GM23248 (cell line): ENCODE data around the gene TMA7. TPM values are rescaled to one million over a fixed set of nuclear protein-coding genes. Genes with fewer than 3 reads are reported as not detected.
A peak's percentile ranks its signal among the peaks of the same experiment; 100 is the strongest.

ENCODE experiments used
- DNase-seq: peaks from one replicate; pipeline ENCODE4 v3.0.0-alpha.2; 2015
- H2AFZ ChIP-seq: fragments of 200-600 bp; sonication (generic); 2 replicates; pipeline ENCODE4 v1.6.1; 2016; ENCODE audit warnings: antibody characterized with exemption
- H3F3A ChIP-seq: fragments of 200-600 bp; sonication (generic); 2 replicates; pipeline ENCODE4 v1.6.1; 2016; ENCODE audit warnings: mild to moderate bottlenecking, antibody characterized with exemption, mixed run types; ENCODE audit not compliant: insufficient read depth
- H3K27ac ChIP-seq: fragments of 200-600 bp; sonication (generic); 2 replicates; pipeline ENCODE4 v1.5.1; 2016; ENCODE audit warnings: mild to moderate bottlenecking
- H3K27me3 ChIP-seq: fragments of 200-600 bp; sonication (generic); replicated peaks from 2 replicates; pipeline ENCODE4 v1.6.1; 2016; ENCODE audit warnings: mild to moderate bottlenecking; ENCODE audit not compliant: insufficient read depth
- H3K36me3 ChIP-seq: fragments of 200-600 bp; sonication (generic); 2 replicates; pipeline ENCODE4 v1.6.1; 2016; ENCODE audit warnings: low read depth, mild to moderate bottlenecking
- H3K4me1 ChIP-seq: fragments of 200-600 bp; sonication (generic); 2 replicates; pipeline ENCODE4 v1.6.1; 2016; ENCODE audit warnings: mild to moderate bottlenecking; ENCODE audit not compliant: insufficient read depth
- H3K4me2 ChIP-seq: fragments of 200-600 bp; sonication (generic); one replicate; pipeline ENCODE4 v1.6.1; 2016; ENCODE audit warnings: mild to moderate bottlenecking; ENCODE audit not compliant: unreplicated experiment
- H3K4me3 ChIP-seq: fragments of 200-600 bp; sonication (generic); 2 replicates; pipeline ENCODE4 v1.5.1; 2016; ENCODE audit warnings: mild to moderate bottlenecking
- H3K79me2 ChIP-seq: fragments of 200-600 bp; sonication (generic); 2 replicates; pipeline ENCODE4 v1.6.1; 2016; ENCODE audit warnings: mild to moderate bottlenecking; ENCODE audit not compliant: insufficient read depth
- H3K9ac ChIP-seq: fragments of 200-600 bp; sonication (generic); 2 replicates; pipeline ENCODE4 v1.6.1; 2016; ENCODE audit warnings: mild to moderate bottlenecking
- H3K9me2 ChIP-seq: fragments of 200-600 bp; sonication (generic); 2 replicates; pipeline ENCODE4 v1.6.1; 2016; ENCODE audit warnings: mixed run types, mild to moderate bottlenecking, moderate library complexity; ENCODE audit not compliant: insufficient read depth
- H3K9me3 ChIP-seq: fragments of 200-600 bp; sonication (generic); one replicate; pipeline ENCODE4 v1.6.1; 2017; ENCODE audit warnings: low read depth
- H4K20me1 ChIP-seq: fragments of 200-600 bp; sonication (generic); 2 replicates; pipeline ENCODE4 v1.6.0; 2016; ENCODE audit not compliant: insufficient read depth
- EZH2 ChIP-seq: fragments of 200-600 bp; sonication (generic); IDR thresholded peaks from 2 replicates; pipeline ENCODE4 v1.6.1; 2018; ENCODE audit warnings: antibody characterized with exemption, mild to moderate bottlenecking; ENCODE audit not compliant: insufficient read depth, poor library complexity, severe bottlenecking
- EZH2phosphoT487 ChIP-seq: fragments of 200-600 bp; sonication (generic); IDR thresholded peaks from 2 replicates; pipeline ENCODE4 v1.6.1; 2018; ENCODE audit warnings: antibody characterized with exemption, moderate library complexity, mild to moderate bottlenecking, low read depth; ENCODE audit not compliant: insufficient read depth
- WGBS, 2 experiments: methylation state at CpG; one replicate each; pipeline ENCODE4 v1.1.6; 2015 to 2017; ENCODE audit warnings: low lambda C conversion rate in 2 of 2, low coverage in 1 of 2; ENCODE audit errors: missing lambda C conversion rate in 2 of 2; 5-methylcytosine and 5-hydroxymethylcytosine counted together
- in situ Hi-C: fragments of 300-500 bp; cut with MboI; formaldehyde crosslinking; loops from 2 replicates; pipeline ENCODE4 v1.15.0; 2020
- polyA plus RNA-seq: library from polyadenylated mRNA; unstranded; fragments of >200 nt; fragmentation: Nextera tagmentation; extraction: Ambion mirVana; gene quantifications from 2 replicates; pipeline ENCODE4 v1.2.1, GENCODE V29; 2016
- total RNA-seq: library from RNA; depleted of rRNA; stranded (reverse); fragments of >200 nt; shearing (Covaris generic); gene quantifications from 2 replicates; pipeline ENCODE4 v1.2.3, GENCODE V29; 2014

TMA7 gene
- total and polyA plus RNA-seq, 2 experiments from 2014 or later: 244 to 552 TPM

DNA sequence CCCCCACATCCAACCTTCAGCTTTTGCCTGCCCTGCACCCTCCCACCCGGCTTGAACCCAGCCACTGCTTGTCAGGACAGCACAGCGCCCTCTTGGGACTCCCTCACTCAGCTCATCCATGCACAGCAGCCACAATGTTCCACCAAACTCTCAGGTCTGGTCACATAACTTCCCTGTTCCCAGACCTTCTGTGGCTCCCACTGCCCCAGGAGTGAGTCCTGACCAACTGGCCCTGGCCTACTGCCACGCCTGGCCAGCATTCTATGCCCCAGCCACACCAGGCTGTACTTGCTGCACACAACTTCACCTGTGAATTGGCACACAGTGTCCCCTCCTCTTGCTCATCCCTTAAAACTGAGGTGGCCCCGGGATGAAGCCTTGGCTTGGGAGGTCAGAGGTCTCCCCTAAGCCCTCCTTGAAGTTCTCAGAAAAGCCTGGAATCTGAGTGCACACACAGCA lies 31.2 kb upstream of the TMA7 start:
- Histone ChIP-seq H2AFZ (no peak overlapping the region), H3K36me3 (no peaks in the 10 kb centered on the region), H3K4me3 (no peak overlapping the region), H4K20me1 (no peaks in the 10 kb centered on the region), H3K9me2 (no peaks in the 10 kb centered on the region), H3K27me3 (no peaks in the 10 kb centered on the region), H3K4me2 (no peak overlapping the region), H3K27ac (no peak overlapping the region), H3F3A (no peaks in the 10 kb centered on the region), H3K4me1 (no peaks in the 10 kb centered on the region), H3K79me2 (no peaks in the 10 kb centered on the region), H3K9ac (no peak overlapping the region), H3K9me3 (no peaks in the 10 kb centered on the region)
- TF ChIP-seq EZH2 (no peak), EZH2phosphoT487 (no peak)
- peak; percentile 18 for DNase-seq
- 60 to 68% methylated on average over 4 of the region's 4 CpGs for WGBS, 2 experiments
- in situ Hi-C loops: no loop called here

DNA sequence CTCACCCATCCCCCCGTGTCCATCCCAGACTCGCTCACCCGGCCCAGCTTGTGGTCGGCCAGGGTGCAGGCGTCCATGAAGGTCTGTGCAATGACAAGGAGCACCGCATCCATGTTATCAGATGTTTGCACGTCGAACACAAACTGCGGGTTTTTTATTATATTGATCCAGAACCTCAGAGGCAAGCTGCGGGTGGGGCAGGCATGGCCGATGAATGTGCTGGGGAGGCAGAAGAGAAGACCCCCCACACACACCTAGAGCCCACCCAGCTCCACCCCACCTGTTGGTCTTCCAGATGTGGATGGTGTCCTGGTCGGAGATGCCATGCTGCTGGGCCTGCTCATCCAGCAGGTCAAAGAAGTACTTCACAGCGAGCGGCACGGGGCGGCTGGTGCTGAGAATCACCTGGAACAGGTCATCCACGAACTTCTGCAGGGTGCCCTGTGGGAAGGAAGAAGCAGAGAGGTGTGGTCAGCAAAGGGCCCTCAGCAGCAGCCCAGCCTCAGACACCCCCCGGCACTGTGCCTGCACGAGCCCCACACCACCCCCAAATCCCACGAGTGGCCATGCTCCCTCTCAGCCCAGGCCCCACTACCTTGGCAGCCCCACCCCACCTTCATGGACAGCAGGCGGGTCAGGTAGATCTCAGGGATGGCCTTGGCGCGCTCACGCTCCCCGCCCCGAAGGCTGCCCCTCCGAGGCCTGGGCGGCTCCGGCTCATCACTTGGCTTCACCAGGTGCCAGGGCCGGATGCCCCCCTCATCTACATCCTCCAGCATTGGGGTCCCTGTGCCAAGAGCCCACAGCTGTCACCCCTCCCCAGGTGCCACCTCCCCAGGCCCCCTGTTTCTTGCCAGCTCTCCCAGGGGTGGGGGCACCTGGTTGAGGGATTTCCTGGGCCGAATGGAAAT lies 30.5 kb upstream of the TMA7 start:
- no peaks in the 10 kb centered on the region for H3K27me3 ChIP-seq
- H3K36me3 ChIP-seq: no peaks in the 10 kb centered on the region
- no peak for TF ChIP-seq EZH2phosphoT487
- TF ChIP-seq EZH2: no peak
- no peaks in the 10 kb centered on the region for H3K9me2 ChIP-seq
- no peaks in the 10 kb centered on the region for H3K9me3 ChIP-seq
- in situ Hi-C loops: no loop called here
- no peak overlapping the region for H2AFZ ChIP-seq
- H3K79me2 ChIP-seq: no peaks in the 10 kb centered on the region
- no peaks in the 10 kb centered on the region for H4K20me1 ChIP-seq
- no peak for DNase-seq
- no peak overlapping the region for H3K4me3 ChIP-seq
- no peaks in the 10 kb centered on the region for H3F3A ChIP-seq
- H3K4me2 ChIP-seq: no peak overlapping the region
- WGBS, 2 experiments: 83 to 87% methylated on average over 29 to 31 of the region's 31 CpGs
- no peak overlapping the region for H3K9ac ChIP-seq
- H3K27ac ChIP-seq: no peak overlapping the region
- no peaks in the 10 kb centered on the region for H3K4me1 ChIP-seq

DNA sequence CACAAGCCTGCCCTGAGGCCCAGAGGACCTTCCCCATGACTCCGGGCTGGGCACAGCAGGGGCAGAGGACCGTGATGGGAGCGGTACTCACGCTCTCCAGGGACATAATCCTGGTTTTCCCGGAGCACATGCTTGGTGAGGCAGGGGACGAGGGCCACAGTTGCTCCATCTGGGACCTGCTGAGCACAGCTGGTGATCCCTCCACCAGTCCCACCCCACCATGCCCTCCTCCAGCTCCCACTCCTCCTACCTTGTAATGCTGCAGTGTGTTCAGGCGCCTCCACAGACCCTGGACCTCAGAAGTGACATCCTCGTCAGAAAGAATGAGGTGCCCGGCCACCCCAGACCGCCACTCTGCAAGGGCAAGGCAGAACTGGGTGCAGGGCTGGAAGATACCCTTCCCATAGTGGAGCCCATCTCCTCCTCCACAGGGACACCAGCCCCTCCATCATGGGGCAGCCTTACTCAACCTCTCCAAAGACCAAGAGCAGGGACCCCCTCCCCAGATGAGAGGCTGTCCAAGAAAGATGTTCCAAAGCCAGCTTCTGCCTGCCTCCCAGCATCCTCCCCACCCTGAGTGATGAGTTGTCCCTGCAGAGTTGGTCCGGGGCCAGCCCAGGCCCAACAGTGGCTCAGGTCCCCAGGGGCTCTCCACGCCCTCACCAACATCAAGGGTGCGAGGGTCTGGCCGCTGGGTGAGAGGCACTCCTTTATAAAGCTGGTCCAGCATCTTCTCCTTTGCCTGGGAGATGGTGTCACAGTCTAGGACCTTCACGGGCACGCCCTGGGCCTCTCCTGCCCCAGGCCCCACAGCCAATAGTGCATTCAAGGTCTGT lies 29.6 kb upstream of the TMA7 start:
- Histone ChIP-seq H3K9ac (no peak overlapping the region), H3K79me2 (no peaks in the 10 kb centered on the region), H3K36me3 (no peaks in the 10 kb centered on the region), H2AFZ (no peak overlapping the region), H3K4me1 (no peaks in the 10 kb centered on the region), H3K4me2 (no peak overlapping the region), H3K9me2 (no peaks in the 10 kb centered on the region), H3F3A (no peaks in the 10 kb centered on the region), H4K20me1 (no peaks in the 10 kb centered on the region), H3K27ac (no peak overlapping the region), H3K9me3 (no peaks in the 10 kb centered on the region), H3K27me3 (no peaks in the 10 kb centered on the region), H3K4me3 (no peak overlapping the region)
- TF ChIP-seq EZH2: no peak
- no peak for TF ChIP-seq EZH2phosphoT487
- no peak for DNase-seq
- in situ Hi-C loops: no loop called here
- WGBS, 2 experiments: 90 to 92% methylated on average over 16 of the region's 16 CpGs

GRCh38 chr3:48411041-48411588 lies 28.9 kb upstream of the TMA7 start:
- WGBS, 2 experiments: 93 to 94% methylated on average over 9 of the region's 9 CpGs
- Histone ChIP-seq H2AFZ (no peak overlapping the region), H4K20me1 (no peaks in the 10 kb centered on the region), H3K9ac (no peak overlapping the region), H3K36me3 (no peaks in the 10 kb centered on the region), H3K4me1 (no peaks in the 10 kb centered on the region), H3K27me3 (no peaks in the 10 kb centered on the region), H3K9me3 (no peaks in the 10 kb centered on the region), H3K9me2 (no peaks in the 10 kb centered on the region), H3F3A (no peaks in the 10 kb centered on the region), H3K27ac (no peak overlapping the region), H3K79me2 (no peaks in the 10 kb centered on the region), H3K4me3 (no peak overlapping the region), H3K4me2 (no peak overlapping the region)
- in situ Hi-C loops: no loop called here
- TF ChIP-seq EZH2: no peak
- no peak for TF ChIP-seq EZH2phosphoT487
- no peak for DNase-seq
